Colonic mucosa (tissue), 4 donors: ENCODE results near the gene CASTOR1. TPM values are rescaled to one million over a fixed set of nuclear protein-coding genes. Genes with fewer than 3 reads are reported as not detected.

ENCODE experiments used
- DNase-seq: peaks from one replicate; pipeline ENCODE4 v3.0.0-alpha.2; 2020
- H3K27ac ChIP-seq: fragments of 200-600 bp; one replicate; pipeline ENCODE4 v1.8.0; 2021
- H3K27me3 ChIP-seq: fragments of 200-600 bp; one replicate; pipeline ENCODE4 v1.8.0; 2021
- H3K36me3 ChIP-seq: fragments of 200-600 bp; one replicate; pipeline ENCODE4 v1.8.0; 2021
- H3K4me1 ChIP-seq: fragments of 200-600 bp; one replicate; pipeline ENCODE4 v1.8.0; 2021; ENCODE audit warnings: mild to moderate bottlenecking
- H3K4me3 ChIP-seq: fragments of 200-600 bp; one replicate; pipeline ENCODE4 v1.8.0; 2021
- H3K9ac ChIP-seq, 2 donors: one replicate each; pipeline ENCODE4 v1.7.0; 2013; ENCODE audit warnings: control low read depth in 2 of 2, low read depth in 2 of 2, low read length in 2 of 2
- H3K9me3 ChIP-seq: fragments of 200-600 bp; one replicate; pipeline ENCODE4 v1.8.0; 2021
- intact Hi-C: fragments of 100-400 bp; cut with DNase I; formaldehyde crosslinking; loops from one replicate; pipeline ENCODE4 v1.14.1; 2022
- total RNA-seq, 2 donors: library from RNA; stranded (reverse); fragmentation: NEBNext Ultra II Directional in 1 of 2; extraction: Animal tissue kit (Norgen Biotek cat#: 25700) in 1 of 2; gene quantifications; one replicate each; pipeline ENCODE4 v1.2.1, GENCODE V29; 2021
- TF ChIP-seq, protein P1 (sequence below): fragments of 200-600 bp; IDR thresholded peaks from one replicate; pipeline ENCODE4 v1.8.0; 2022; ENCODE audit warnings: antibody characterized with exemption, mild to moderate bottlenecking
- donor health status: healthy.
- donor health status: DM: no; HTN: no; CAD: no.
- donor health status: DM: no; HTN: no; CAD: no.

The CASTOR1 gene
- total RNA-seq, 2 donors from 2014 or later = 4.5 to 5.0 TPM

DNA sequence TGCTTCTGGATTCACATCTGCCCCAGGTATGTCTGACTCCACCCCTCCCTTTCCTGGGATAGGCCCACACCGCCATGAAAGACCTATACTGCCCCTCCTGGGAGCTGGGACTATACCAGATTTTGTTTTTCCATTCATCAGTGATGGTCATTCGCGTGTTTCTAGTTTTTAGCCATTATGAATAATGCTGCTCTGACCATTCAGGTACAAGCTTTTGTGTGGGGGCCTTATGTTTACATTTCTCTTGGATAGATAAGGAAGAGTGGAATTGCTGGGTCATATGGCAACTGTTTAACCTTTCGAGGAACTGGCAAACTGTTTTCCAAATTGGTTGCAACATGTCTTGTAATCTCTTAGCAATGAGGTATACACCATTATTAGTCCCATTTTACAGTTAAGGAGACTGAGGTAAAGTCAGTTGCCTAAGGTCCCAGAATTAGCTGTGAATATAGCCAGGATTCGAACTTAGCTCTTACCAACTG lies 38.6 kb upstream of the CASTOR1 start:
- peak; percentile 62 for DNase-seq
- Histone ChIP-seq H3K4me3 (no peak overlapping the region), H3K9ac (peak overlapping the region in 1 of 2 donors; percentile 84), H3K4me1 (peaks cover 7% of the 10 kb centered on the region), H3K36me3 (no peaks in the 10 kb centered on the region), H3K27ac (peak overlapping the region; percentile 84), H3K9me3 (no peaks in the 10 kb centered on the region), H3K27me3 (no peaks in the 10 kb centered on the region)
- TF ChIP-seq, protein P1, sequence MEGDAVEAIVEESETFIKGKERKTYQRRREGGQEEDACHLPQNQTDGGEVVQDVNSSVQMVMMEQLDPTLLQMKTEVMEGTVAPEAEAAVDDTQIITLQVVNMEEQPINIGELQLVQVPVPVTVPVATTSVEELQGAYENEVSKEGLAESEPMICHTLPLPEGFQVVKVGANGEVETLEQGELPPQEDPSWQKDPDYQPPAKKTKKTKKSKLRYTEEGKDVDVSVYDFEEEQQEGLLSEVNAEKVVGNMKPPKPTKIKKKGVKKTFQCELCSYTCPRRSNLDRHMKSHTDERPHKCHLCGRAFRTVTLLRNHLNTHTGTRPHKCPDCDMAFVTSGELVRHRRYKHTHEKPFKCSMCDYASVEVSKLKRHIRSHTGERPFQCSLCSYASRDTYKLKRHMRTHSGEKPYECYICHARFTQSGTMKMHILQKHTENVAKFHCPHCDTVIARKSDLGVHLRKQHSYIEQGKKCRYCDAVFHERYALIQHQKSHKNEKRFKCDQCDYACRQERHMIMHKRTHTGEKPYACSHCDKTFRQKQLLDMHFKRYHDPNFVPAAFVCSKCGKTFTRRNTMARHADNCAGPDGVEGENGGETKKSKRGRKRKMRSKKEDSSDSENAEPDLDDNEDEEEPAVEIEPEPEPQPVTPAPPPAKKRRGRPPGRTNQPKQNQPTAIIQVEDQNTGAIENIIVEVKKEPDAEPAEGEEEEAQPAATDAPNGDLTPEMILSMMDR = peak; percentile 21
- intact Hi-C loops = no loop called here

DNA sequence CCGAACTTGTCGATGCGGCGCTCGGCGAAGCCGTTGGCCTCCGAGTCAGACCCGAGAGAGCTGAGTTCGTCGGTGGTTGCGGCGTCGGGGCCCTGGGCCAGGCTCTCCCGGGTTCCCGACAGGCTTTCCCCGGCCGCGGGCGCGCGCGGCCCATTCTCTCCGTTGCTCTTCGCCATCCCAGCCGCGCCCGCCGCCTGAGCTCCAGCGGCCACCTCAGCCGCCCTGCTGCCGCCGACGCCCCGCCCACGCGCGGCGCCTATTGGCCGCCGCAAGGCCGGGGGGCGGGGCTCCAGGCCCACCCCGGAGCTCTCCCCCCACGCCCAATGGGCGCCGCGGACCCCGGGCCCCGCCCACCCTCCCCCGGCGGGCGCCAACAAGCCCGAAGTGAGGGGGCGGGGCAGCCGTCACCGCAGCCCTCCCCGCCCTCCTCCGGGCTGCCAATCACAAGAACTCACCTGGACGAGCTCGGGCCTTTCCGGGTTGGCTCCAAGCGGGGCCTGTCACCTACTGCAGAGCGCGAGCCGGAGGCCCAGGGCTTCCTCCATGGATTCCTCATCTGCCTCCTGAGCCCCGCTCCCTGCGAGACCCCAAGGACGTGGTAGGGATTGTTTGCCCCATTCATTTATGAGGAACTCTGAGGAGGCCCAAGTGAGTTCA lies 37.5 kb upstream of the CASTOR1 start, which contains the start of gene TBC1D10A:
TBC1D10A (minus strand) TSS at position 236 of the 657 bp plus-strand sequence; CDS start at position 176, 60 bp downstream.
- intact Hi-C loops = no loop called here
- Histone ChIP-seq H3K4me3 (peak within 1 kb of the TSS; percentile 93), H3K27ac (peak within 1 kb of the TSS; percentile 87), H3K4me1 (peaks cover 7% of the 10 kb centered on the region), H3K9me3 (no peaks in the 10 kb centered on the region), H3K27me3 (no peaks in the 10 kb centered on the region), H3K36me3 (no peaks in the 10 kb centered on the region), H3K9ac (peak within 1 kb of the TSS; percentile 82 to 94)
- peak; percentile 95 for DNase-seq
- TF ChIP-seq, protein P1 = no peak

DNA sequence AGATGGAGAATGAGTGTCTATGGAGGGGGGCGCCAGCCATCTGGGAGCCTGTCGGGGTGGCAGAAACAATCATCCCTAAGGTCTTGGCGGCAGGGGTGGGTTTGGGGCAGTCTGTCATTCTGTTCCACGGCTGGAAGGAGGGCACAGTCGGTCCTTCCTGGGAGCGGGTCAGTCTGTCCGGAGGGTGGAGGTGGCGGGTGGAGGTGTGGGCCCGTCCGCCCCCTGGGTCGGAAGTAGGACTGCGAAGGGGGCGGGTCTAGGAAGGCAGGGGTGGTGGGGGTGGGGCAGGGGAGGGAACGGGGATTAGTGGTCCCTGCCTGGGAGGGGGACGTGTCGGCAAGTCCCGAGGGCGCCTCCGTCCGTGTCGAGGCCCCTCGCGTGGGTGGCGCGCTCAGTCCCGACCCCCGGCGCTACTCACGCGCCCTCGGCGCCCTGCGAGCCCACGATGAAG lies 37.0 kb upstream of the CASTOR1 start:
- intact Hi-C loops = no loop called here
- H3K9me3 ChIP-seq = no peaks in the 10 kb centered on the region
- peak overlapping the region; percentile 93 for H3K4me3 ChIP-seq
- peaks cover 7% of the 10 kb centered on the region for H3K4me1 ChIP-seq
- DNase-seq = peak; percentile 58
- TF ChIP-seq, protein P1 = no peak
- H3K27ac ChIP-seq = peak overlapping the region; percentile 87
- no peaks in the 10 kb centered on the region for H3K27me3 ChIP-seq
- no peaks in the 10 kb centered on the region for H3K36me3 ChIP-seq
- peak overlapping the region; percentile 82 to 94 for H3K9ac ChIP-seq

DNA sequence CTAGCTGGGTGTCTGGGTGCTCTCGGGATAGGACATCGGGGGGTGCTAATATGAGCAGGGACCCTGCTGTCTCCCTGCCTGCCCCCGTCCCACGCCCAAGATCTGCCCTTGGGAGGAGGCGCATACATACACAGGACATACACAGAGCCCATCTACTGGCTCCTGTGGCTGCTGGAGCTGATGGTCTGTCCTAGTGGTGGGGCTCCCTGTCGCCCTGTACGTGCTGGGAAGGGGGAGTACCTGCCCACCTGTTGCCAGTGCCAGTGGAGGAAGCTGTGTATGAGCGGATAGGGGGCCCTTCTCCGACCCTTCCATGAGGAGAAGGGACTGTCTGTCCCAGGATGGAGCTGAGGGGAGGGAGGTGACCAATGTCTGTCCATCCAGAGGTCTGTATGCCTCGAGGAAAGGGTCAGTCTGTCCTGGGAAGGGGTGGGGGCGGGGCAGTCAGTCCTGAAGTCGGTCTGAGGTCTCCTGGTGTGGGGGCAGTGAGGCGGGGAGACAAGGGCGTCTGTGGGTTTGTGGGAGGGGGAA lies 36.5 kb upstream of the CASTOR1 start:
- Histone ChIP-seq H3K36me3 (no peaks in the 10 kb centered on the region), H3K9ac (peak overlapping the region; percentile 82 to 94), H3K4me1 (peaks cover 7% of the 10 kb centered on the region), H3K27ac (peak overlapping the region; percentile 87), H3K4me3 (peak overlapping the region; percentile 93), H3K27me3 (no peaks in the 10 kb centered on the region), H3K9me3 (no peaks in the 10 kb centered on the region)
- TF ChIP-seq, protein P1 = no peak
- no peak for DNase-seq
- intact Hi-C loops = no loop called here

DNA sequence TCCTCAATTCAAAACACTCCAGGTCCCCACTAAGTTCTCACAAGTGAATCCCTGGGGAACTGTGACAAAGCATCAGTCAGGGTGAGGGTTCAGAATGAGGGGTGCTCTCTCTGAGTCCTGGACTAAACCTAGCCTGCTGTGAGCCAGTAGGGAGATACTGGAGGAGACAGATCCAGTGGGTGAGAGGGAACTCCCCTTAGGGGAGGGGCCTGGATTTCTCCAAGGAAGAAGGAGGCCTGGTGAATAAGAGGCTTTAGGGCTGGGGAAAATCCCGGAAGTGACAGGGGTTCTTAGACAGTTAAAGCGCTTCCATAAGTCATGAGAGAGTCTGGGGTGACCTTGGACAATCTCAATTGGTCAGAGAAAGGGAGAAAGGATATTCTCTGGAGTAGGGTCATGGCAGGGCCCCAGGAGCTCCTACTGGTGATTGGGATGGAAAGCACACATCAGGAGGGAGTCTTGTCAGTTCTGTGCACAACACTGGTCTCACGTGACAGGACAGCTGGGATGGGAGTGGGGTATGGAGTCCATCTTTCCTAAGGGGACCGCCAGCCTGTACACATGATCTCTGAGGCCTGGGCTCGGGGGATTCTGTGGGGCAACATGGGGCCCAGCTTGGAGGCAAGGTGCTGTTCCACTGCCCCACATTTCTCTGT lies 35.9 kb upstream of the CASTOR1 start:
- Histone ChIP-seq H3K27ac (peak overlapping the region; percentile 87), H3K4me3 (peak overlapping the region; percentile 93), H3K4me1 (peaks cover 7% of the 10 kb centered on the region), H3K9me3 (no peaks in the 10 kb centered on the region), H3K9ac (peak overlapping the region; percentile 82 to 94), H3K36me3 (no peaks in the 10 kb centered on the region), H3K27me3 (no peaks in the 10 kb centered on the region)
- intact Hi-C loops = no loop called here
- TF ChIP-seq, protein P1 = no peak
- peak; percentile 80 for DNase-seq
